GM18498 (cell line): Measurements from ENCODE around the gene DHCR7.
A peak's percentile ranks its signal among the peaks of the same experiment; 100 is the strongest.

ENCODE experiments used
- ATAC-seq: cut with Tn5 transposase; IDR thresholded peaks from one replicate; pipeline ENCODE4 v1.9.1; 2021; ENCODE audit warnings: mild to moderate bottlenecking, moderate library complexity; ENCODE audit not compliant: unreplicated experiment

The DHCR7 gene

DNA sequence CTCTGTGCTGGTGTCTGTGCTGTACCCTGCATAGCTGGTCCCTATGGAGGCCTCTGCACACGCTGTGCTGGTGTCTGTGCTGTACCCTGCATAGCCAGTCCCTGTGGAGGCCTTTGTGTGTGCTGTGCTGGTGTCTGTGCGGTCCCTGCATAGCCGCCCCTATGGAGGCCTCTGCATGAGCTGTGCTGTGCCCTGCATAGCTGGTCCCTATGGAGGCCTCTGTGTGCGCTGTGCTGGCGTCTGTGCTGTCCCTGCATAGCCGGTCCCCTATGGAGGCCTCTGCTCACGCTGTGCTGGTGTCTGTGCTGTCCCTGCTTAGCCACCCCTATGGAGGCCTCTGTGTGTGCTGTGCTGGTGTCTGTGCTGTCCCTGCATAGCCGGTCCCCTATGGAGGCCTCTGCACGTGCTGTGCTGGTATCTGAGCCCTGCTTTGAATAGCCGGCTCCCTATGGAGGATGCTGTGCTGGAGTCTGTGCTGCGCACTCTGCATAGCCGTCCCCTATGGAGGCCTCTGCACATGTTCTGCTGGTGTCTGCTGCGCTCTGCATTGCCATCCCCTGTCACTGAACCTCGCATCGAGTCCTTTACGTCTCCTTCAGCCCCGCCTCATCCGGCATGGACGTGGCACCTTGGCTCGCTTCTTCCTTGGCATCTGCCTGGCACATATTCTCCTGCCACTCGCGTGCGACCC lies 11.0 kb upstream of the DHCR7 start:
- no peak for ATAC-seq

GRCh38 chr11:71458146-71459070 lies 10.2 kb upstream of the DHCR7 start:
- no peak for ATAC-seq

DNA sequence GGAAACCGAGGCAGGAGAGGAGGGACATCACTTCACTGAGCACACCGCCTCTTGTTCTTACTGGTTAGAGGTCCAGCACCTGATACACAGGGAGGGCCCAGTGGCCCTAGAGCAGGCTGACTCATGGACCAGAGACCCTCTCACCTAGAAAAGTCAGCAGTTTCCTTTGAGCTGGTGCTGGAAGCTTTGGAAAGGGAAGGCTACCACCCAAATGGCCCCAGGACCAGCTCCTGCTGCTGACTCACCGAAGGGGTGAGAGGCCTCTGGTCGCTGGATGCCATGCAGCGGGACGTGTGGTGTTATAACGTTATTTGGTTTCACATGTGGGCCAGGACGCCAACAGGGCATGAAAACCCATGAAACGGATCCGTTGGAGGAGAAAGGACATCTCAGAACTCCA lies 8.6 kb upstream of the DHCR7 start:
- no peak for ATAC-seq

GRCh38 chr11:71456294-71456693 lies 8.1 kb upstream of the DHCR7 start:
- no peak for ATAC-seq

GRCh38 chr11:71454470-71455113 lies 6.4 kb upstream of the DHCR7 start:
- ATAC-seq, result no peak

GRCh38 chr11:71453918-71454304 lies 5.7 kb upstream of the DHCR7 start:
- no peak for ATAC-seq

DNA sequence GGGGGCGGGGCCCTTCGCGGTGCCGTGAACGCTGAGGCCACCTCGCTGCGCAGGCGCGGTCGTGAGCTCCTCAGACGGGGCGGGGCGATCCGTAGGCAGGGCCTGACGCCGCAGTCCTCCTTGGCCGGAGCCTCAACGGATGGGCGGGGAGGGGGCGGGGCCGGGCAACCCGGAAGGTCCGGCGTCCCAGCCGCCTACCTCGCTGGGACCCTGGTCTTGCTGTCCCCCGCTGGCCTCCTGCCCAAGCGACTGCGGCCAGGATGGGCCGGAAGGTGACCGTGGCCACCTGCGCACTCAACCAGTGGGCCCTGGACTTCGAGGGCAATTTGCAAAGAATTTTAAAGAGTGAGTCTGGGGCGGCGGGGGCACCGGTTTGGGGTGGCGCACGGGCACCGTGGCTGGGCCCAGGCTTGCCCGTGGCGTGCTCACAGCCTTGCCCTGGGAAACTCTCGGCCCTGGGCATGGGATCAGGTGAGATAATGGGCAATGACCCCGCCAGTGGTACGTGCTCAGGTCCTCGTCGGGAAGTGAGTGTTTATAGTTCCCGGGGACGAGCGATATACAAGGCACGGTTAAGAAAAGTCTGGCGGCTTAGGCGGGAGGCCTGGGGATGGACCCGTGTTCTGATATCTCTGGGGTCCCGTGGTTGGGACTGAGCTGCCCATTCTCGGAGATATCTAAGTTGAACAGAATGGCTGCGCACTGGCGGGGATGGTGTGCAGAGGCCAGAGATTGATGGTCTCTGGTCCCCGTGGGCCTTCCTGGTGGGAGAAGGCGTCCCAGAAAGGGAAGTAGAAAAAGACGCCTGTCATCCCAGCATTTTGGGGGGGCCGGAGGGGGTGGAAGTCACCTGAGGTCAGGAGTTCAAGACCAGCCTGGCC lies 5.1 kb upstream of the DHCR7 start, which contains the start of gene NADSYN1:
NADSYN1 (plus strand) TSS at position 167 of the 881 bp plus-strand sequence; CDS start at position 261, 94 bp downstream.
- peak; percentile 62 for ATAC-seq

- no peak for ATAC-seq
Measured at GRCh38 chr11:71452199-71453036, 4.2 kb upstream of the DHCR7 start.

DNA sequence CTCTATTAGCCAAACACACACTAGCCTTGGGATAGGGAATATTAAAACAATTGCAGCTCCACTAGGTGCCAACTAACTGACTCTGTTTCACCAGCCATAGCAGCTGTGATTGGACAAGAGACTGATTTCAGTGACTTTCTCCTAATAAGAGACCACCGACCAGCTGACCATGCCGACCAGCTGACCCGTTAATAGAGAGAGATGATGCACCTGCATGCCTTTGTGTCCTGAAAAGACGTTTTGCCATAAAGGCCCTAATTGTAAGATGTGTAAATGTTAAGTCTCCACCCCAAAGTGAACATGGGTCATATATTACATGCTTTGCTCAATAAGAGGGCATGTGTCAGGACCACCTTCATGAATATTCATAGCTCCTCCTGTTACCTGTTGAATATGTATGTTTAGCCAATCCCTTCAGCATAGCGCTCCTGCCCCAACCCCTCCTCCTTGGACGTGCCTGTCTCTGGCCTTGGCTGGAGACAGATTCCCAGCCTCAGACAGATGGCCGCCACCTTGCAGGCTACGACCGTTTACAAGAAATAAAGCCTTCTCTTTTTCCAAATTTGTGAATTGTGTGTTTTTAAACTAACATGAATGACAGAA lies 3.5 kb upstream of the DHCR7 start:
- no peak for ATAC-seq

DNA sequence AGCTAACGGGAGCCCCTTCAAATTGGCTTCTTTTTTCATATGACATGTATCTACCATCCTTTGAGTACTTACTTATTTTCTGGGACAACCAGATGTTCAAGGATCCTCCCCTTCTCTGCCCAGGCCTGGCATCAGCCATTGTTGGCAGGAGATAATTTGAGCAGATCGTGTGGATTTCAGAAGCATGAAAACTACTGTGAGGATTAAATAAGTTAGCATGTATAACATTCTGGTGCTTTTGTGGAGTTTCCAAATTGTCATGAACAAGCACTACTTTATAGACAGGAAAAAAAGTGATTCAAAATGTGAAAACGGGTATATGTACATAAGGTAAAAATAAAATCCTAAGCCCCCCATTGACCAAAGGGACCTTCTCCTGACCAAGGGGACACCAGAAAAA lies 2.7 kb upstream of the DHCR7 start:
- no peak for ATAC-seq

DNA sequence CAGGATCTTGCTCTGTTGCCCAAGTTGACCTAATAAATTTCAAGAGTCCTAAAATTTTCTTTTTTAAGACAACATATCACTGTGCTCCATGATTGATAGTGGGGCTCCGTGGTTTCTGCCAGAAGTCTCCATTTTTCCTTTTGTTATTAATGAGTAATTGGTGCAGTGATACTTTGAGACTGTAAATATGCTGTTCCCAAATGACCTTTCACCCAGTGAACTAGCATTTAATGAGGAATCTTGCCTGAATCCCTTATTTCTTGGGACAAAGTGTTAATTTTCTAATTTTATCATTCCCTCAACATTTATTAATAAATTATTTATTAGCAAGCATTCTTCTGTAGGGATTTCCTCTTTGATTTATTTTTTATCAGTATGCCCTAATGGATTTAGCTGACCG lies 2.3 kb upstream of the DHCR7 start:
- no peak for ATAC-seq

DNA sequence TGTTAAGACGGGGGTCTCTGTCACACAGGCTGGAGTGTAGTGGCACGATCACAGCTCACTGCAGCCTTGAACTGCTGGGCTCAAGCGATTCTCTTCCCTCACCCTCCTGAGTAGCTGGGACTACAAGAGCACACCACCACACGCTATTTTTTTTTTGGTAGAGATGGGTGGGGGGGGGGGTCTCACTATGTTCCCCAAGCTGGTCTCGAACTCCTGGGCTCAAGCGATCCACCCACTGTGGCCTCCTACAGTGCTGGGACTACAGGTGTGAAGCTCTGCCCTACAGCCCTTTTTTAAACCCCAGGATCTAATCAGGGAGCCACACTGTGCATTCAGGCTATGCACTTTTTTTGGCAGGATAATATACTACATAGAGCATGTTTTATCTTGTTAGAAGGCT lies 1.4 kb upstream of the DHCR7 start:
- no peak for ATAC-seq

DNA sequence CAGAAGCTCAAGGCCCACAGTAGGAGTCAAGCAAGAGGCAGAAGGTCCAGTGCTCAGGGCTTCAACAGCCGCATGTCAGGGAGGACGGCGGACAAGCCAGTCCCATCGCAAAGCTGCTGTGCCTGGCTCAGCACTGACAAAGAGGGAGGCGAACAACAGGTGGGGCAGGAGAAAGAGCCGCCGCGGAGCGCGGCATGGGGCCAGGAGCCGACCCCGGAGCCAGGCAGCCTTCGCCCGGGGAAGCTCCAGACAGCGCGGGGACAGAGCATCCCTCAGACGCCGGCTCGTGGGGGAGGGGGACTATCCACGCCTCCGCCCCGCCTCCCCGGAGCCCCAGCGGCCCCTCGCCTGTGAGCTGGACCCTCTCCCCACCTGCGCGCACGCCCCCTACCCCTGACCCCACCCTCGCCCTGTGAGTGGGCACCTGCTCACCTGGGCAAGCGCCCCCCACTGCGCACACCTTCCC lies 369 bp downstream of the DHCR7 start:
- peak; percentile 7 for ATAC-seq

- no peak for ATAC-seq
Measured at GRCh38 chr11:71446942-71447688, 1.1 kb downstream of the DHCR7 start.

GRCh38 chr11:71446150-71446549 lies 2.0 kb downstream of the DHCR7 start:
- no peak for ATAC-seq

DNA sequence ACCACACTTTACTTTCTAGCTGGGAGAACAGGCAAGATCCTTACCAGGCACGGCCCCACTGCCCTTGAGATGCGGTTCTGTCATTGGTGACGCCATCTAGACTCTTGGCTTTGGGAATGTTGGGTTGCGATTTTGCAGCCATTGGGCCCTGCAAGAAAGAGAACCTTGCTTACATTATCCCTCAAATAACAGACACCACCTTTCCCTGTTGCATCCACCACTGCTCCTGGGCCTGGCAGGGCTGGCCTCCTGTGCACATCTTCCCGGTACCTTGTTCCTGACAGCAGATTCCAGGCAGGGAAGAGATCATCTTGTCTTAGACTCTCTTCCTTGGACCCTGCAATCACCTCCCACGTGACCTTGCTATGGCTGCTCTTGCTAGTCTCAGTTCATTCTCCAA lies 3.4 kb downstream of the DHCR7 start:
- no peak for ATAC-seq

GRCh38 chr11:71443736-71444445 lies 4.3 kb downstream of the DHCR7 start:
- no peak for ATAC-seq

GRCh38 chr11:71442880-71443279 lies 5.3 kb downstream of the DHCR7 start:
- ATAC-seq, result no peak
